KOPT-K1 (cell line): ENCODE results near the gene RBP2.

Experiments
- H3K27ac ChIP-seq: fragments of 200-600 bp; sonication (generic); 2 replicates; pipeline ENCODE4 v1.5.1; 2016; ENCODE audit warnings: antibody characterized with exemption, mild to moderate bottlenecking, low read depth, low read length; ENCODE audit not compliant: poor library complexity, severe bottlenecking
- H3K36me3 ChIP-seq: fragments of 200-600 bp; sonication (generic); 2 replicates; pipeline ENCODE4 v1.5.1; 2017; ENCODE audit warnings: antibody characterized with exemption, mild to moderate bottlenecking, low read length, moderate library complexity; ENCODE audit not compliant: insufficient read depth
- H3K9me3 ChIP-seq: fragments of 200-600 bp; sonication (generic); 2 replicates; pipeline ENCODE4 v1.5.1; 2017; ENCODE audit warnings: antibody characterized with exemption, low read length, mild to moderate bottlenecking; ENCODE audit not compliant: insufficient read depth, poor library complexity, severe bottlenecking

The RBP2 gene

DNA sequence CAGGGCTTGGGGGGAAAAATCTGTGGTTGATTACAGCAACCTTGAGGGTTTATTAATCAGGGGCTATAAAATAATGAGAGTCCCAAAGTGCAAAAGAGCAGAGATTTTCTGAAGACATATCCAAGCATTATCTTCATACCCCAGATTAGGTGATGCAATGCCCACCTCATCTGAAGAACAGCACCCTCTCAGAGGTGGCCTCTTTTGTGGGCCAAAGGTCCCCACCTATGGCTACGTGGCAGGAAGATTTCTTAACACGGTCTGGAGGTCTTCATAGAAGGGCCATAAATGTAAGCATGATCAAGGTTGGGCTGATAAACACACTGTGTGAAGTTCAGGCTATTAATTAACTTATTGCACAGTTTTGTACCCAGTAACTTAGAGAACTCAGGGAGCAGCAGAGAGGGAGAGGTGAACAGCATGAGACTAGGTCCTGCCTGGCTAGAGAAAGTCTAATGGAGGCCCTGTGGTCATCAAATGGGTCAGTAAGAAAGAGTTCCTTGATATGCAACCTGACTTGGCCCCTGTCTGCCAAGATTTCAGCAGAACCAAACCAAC lies 29.6 kb upstream of the RBP2 start:
- no peaks in the 10 kb centered on the region for H3K36me3 ChIP-seq
- H3K27ac ChIP-seq: no peak overlapping the region
- no peaks in the 10 kb centered on the region for H3K9me3 ChIP-seq

DNA sequence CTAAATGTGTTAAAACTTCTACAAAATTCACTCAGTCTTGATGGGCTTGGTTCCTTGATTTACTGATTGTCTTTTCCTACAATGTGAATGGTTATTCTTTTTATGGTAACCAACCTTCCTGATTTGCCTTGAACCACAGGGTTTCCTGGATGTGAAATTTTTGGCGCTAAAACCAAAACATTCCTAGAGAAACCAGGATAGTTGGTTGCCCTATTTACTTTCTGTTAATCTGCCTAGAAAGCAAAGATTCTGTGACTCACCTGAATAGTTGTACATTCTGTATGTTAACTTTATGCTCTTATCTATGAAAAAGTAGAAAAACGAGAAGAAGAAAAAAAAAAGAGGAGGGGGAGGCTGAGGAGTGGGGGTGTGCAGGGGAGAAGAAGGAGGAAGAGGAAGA lies 23.2 kb upstream of the RBP2 start:
- no peaks in the 10 kb centered on the region for H3K36me3 ChIP-seq
- peaks cover 9% of the 10 kb centered on the region for H3K9me3 ChIP-seq
- H3K27ac ChIP-seq: no peak overlapping the region

DNA sequence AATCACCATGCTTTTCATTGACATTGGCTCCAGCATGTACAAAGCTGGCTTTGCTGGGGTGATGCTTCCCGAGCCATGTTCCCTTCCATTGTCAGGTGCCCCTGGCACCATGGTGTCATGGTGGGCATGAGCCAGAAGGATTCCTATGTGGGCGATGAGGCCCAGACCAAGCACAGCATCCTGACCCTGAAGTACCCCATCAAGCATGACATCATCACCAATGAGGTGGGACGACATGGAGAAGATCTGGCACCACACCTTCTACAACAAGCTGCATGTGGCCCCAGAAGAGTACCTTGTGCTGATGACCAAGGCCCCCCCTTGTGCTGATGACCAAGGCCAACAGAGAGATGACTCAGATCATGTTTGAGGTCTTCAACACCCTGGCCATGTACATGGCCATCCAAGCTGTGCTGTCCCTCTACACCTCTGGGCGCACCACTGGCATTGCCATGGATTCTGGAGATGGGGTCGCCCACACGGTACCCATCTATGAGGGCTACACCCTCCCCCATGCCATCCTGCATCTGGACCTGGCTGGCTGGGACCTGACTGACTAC lies 17.6 kb upstream of the RBP2 start:
- no peaks in the 10 kb centered on the region for H3K36me3 ChIP-seq
- H3K27ac ChIP-seq: no peak overlapping the region
- H3K9me3 ChIP-seq: peaks cover 12% of the 10 kb centered on the region

DNA sequence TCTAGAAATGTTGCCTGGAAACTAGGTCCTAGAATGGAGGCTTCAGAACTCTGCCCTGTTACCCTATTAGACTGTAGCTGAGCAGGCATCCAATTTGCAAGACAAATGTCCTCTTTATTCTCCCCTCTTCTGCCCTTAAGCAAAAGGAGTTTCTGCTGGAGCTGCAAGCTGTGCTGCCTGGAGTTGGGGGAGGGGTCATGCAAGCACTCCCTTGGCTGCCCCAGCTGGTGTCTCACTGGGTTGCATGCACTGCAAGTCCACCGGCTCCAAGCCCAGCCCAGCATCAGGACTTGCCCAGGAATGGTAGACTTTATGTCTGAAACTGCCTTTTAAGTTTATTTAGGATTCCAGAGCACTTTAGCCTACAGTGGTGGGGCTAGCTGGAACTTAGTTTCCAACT lies 15.7 kb upstream of the RBP2 start:
- Histone ChIP-seq H3K27ac (no peak overlapping the region), H3K36me3 (no peaks in the 10 kb centered on the region), H3K9me3 (peaks cover 12% of the 10 kb centered on the region)

DNA sequence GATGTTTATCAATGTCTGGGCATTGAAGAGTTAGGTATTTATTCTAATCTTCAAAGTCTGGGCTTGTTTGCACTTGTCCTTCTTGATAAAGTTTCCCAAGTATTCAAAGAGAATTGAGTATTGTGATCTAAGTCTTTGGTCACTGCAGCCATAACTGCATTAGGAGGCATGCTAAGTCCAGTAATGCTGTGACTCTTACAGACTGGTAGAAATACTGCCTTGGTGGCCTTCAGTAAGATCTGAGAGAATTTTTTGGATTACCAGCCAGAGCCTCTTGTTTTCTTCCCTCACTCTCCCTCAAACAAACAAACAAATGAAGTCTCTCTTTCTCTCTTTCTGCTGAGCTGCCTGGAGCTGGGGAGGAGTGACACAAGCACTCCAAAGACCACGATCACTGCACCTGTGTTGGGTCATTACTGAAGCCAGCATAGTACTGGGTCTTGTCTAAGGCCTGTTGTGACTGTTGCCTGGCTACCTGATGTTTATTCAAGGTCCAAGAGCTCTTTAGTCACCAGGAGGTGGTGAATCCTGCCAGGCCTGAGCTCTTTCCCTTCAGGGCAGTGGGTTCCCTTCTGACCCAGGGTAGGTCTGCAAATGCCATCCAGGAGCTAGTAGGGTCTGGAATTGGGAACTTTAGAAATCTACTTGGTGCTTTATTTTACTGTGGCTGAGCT lies 14.8 kb upstream of the RBP2 start:
- H3K9me3 ChIP-seq: peaks cover 10% of the 10 kb centered on the region
- no peak overlapping the region for H3K27ac ChIP-seq

DNA sequence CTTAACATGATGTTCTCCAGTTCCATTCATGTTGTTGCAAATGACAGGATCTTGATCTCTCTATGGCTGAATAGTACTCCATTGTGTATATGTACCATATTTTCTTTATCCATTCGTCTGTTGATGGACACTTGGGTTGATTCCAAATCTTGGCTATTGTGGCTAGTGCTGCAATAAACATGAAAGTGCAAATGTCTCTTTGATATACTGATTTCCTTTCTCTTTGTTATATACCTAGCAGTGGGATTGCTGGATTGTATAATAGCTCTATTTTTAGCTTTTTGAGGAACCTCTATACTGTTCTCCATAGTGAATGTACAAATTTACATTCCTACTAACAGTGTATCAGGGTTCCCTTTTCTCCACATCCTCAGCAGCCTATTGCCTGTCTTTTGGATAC lies 5.9 kb upstream of the RBP2 start:
- H3K9me3 ChIP-seq: no peaks in the 10 kb centered on the region
- no peaks in the 10 kb centered on the region for H3K36me3 ChIP-seq
- H3K27ac ChIP-seq: no peak overlapping the region

More for the DNA sequence above, 14.8 kb upstream of the RBP2 start:
- H3K36me3 ChIP-seq: no peaks in the 10 kb centered on the region

DNA sequence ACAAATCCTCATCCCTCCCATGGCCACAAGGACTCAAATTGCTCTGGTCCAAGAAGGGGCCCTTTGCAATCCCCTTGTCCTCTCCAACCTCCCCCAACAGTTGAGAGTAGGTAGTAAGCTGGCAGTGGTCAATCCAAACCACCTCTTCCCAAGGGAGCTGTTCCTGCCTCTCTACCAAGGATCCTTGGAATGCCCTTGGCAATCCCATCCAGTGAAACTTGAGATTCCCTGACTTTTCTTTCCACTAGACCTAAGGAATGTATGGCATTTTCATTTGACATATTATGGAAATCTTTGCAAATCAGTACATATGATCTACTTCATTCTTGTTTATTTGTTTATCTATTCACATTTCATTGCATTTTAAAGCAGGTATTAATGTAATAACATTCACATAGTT lies 4.8 kb upstream of the RBP2 start:
- Histone ChIP-seq H3K9me3 (no peaks in the 10 kb centered on the region), H3K27ac (no peak overlapping the region), H3K36me3 (no peaks in the 10 kb centered on the region)

DNA sequence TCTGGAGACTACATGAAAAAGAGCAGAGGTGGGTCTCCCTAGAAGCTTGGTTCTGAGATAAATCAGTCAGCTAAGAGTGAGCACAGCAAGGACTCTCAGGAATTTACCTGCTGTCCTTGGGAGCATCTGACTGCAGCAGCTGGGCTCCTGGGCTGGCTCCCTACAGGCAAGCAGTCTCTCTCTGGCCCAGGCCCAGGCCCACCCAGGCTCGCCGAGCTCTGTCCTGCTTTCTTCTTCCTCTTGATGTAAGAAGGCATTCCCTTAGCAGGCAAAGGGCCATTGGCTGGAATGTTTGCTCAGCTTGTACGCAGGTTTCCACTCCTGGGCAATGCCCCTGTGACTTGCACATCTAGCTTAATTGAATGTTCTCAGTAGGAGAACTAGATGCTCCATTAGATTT lies 4.3 kb upstream of the RBP2 start:
- no peaks in the 10 kb centered on the region for H3K9me3 ChIP-seq
- H3K36me3 ChIP-seq: no peaks in the 10 kb centered on the region
- no peak overlapping the region for H3K27ac ChIP-seq

DNA sequence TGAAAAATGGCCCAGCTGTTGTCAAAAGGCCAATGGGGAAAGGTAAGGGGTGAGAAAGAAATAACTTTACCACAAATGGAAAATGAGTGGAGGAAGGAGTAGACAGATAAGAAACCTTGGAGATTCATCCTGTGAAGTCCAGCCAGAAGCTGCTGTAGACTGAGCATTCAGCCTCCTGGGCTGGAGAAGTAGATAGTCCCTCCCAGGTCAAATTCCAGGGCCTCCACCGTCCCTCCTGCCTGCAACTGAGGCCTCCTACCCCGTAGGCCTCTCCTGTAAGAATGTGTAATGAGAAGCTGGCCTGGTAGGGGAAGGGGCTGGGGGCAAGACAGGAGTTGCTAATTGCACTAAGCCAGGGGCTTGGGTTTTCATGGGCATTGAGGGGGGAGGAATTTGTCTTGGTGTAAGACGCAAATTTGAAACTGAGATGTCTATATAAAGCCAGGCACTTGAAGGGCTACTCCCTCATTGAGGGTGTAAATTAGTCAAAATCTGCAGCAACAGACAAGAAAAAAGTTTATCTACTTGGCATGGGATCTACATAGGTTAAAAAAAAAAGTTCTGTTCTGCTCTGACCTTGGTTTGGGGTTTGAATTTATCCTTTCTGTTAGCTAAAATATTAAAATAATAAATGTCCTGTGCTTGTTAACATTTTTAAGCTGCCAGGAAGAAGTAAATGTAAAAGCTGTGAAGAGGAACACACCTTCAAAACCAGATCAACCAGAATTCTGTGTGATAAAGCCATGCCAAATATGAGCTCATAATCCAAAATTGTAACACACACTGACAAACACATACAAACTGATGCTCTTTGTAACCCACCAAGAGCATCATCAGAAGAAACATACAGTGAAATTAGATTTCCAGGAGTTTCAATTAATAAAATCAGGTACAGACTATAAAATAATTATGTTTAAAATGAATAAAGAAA lies 1.7 kb upstream of the RBP2 start:
- Histone ChIP-seq H3K27ac (no peak overlapping the region), H3K36me3 (no peaks in the 10 kb centered on the region), H3K9me3 (no peaks in the 10 kb centered on the region)

DNA sequence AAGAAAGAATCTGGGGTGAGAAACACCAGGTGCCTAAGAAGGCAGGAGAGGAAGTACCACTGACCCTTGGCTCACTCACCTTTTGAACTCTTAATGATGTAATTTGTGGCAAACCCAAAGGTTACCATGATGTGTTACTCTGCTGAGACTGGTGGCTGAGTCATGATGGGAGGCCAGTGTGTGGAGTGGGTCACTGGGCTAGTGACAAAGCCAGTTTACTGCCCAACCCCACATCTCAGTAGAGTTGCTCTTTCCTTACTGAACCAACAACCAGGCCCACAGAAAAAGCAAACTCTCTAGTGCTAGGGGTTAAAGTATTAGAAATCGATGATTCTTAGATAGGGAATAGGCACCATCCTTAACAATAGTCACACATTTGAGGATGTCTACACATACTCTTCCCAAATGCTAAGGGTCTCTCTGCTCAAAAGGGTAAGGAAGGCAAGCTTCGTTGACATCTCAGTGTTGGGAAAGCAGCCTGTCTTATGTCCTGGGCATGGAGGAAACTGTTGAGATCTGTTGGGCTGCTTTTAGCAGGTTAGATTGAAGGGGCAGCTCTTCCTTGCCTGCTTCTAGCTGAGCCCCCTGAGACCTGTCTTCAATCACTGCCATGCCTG lies 3.1 kb downstream of the RBP2 start:
- Histone ChIP-seq H3K27ac (no peak overlapping the region), H3K36me3 (no peaks in the 10 kb centered on the region), H3K9me3 (no peaks in the 10 kb centered on the region)

DNA sequence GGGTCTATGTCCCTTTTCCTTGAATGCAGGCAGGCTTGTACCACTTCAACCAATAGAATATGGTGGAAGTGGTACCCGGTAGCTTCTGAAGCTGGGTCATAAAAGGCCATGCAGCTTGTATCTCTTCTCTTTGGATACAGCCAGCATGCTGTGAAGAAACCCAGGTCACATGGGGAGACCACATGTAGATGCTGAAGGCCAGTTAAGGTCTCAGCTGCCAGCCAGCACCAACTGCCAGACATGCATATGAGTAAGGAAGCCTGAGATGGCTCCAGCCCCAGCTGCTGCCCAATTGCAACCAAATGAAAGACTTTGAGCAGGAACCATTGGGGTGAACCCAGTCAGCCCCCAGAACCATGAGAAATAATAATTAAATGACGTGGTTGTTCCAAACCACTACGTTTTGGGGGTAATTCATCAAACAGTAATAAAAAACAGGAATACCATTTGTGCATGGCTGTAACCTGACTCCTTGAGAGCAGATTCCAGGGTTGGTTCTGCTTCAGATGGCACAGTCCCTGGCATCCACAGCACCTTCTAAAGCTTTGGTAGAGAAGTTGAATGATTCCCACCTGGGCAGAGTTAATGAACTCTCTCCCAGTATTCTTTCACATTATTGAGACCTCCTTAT lies 3.8 kb downstream of the RBP2 start:
- Histone ChIP-seq H3K27ac (no peak overlapping the region), H3K9me3 (no peaks in the 10 kb centered on the region), H3K36me3 (no peaks in the 10 kb centered on the region)

DNA sequence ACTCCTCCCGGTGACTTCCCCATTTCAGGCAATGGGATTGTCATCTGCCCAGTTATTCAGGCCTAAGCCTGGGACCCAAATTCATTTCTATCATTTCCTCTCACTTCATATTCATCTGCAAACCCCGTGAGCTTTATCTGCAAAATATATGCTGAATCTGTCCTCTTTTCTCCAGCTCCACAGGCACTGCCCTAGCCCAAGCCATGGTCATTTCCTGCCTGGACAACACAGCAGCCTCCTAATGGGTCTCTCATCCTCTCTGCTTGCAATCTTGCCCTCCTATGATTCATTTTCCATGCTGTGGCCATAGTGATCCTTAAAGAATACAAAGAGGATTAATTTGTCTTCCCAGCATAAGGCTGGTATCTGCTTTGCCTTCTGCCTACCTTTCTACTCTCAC lies 6.1 kb downstream of the RBP2 start:
- Histone ChIP-seq H3K36me3 (no peaks in the 10 kb centered on the region), H3K9me3 (no peaks in the 10 kb centered on the region), H3K27ac (no peak overlapping the region)

DNA sequence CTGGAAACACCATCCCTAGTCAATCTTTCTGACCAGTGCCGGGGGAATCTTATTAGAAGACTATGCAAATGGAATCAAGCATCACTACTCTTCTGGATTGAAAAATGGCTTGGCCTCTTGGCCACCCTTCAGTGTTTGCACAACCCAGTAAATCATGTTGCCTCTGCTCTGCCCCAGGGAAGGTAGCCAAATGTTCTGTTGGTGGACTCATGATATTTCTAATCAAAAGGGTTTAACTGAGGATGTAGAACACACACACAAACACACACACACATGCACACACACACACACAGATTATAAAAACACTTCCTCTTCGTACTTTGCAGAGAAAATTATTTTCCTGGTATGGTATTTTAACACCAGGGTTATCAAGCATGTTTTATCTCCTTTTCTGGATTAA lies 7.9 kb downstream of the RBP2 start:
- no peaks in the 10 kb centered on the region for H3K9me3 ChIP-seq
- H3K27ac ChIP-seq: no peak overlapping the region
- no peaks in the 10 kb centered on the region for H3K36me3 ChIP-seq

DNA sequence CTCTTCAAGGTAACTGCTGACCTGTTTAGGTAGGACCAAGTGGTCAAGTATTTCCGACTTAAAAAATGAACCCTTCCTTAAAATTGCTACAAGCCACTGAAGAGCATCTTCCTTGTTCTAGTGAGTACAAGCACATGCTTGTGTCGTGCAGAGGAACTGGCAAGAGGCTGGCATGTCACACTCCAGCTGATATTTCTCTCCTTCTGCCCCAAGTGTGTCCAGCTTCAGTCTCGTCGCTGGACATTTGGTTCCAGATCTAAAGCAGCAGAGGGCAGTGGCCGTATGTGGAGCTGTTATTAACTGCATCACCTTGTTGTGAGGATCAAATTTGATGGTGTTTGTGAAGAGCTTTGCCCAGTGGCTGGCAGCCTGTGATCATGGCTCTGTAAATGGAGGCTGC lies 10.0 kb downstream of the RBP2 start:
- no peak overlapping the region for H3K27ac ChIP-seq
- no peaks in the 10 kb centered on the region for H3K36me3 ChIP-seq
- H3K9me3 ChIP-seq: no peaks in the 10 kb centered on the region

DNA sequence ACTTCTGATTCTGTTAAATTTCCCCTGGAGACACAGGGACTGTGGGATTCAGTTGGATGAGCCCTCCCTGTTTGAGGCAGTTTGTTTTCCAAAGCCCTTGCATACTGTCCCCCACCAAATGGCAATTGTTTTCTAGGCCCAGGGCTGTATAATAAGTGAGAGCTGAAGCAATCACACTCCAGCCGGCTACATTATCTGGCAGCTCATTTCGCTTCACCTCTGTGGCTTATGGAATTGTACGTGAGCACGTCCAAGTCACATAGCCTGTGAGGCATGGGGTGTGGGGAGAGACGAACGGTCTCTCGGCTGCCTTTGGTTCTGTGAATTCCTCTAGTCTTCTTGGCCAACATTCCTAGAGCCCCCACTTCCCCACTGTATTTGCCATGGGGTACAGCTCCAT lies 10.7 kb downstream of the RBP2 start:
- Histone ChIP-seq H3K27ac (no peak overlapping the region), H3K9me3 (no peaks in the 10 kb centered on the region), H3K36me3 (no peaks in the 10 kb centered on the region)
